Stimulated activated naive CD8-positive, alpha-beta T cell treated with anti-CD3 and anti-CD28 coated beads, Interleukin-15, Interleukin-2, amounts not matched to agents 100 U/mL and 50 U/mL, for 24 hours (primary cell): ENCODE data around the gene AUH.
"Not testable (repeated sequence)": the region's sequence is repeated elsewhere in the genome, so short reads cannot be mapped to it uniquely, and the experiment has no call there.

ENCODE experiments used
- ATAC-seq: fragments of 150-1000 bp; cut with Tn5 transposase; one replicate; pipeline ENCODE4 v1.10.0; 2021
- DNase-seq: peaks from one replicate; pipeline ENCODE4 v3.0.0; 2021

Gene AUH

GRCh38 chr9:91378695-91379127 is 17.0 kb upstream of the AUH start:
- DNase-seq = no peak
- no peak for ATAC-seq

DNA sequence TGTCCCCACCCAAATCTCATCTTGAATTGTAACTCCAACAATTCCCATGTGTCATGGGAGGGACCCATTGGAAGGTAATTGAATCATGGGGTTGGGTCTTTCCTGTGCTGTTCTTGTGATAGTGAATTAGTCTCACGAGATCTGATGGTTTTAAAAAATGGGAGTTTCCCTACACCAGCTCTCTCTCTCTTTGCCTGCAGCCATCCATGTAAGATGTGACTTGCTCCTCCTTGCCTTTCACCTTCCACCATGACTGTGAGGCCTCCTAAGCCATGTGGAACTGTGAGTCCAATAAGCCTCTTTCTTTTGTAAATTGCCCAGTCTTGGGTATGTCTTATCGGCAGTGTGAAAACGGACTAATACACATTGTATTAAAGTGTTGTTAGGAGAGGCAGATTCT is 16.3 kb upstream of the AUH start:
- not testable (repeated sequence) for DNase-seq, ATAC-seq

DNA sequence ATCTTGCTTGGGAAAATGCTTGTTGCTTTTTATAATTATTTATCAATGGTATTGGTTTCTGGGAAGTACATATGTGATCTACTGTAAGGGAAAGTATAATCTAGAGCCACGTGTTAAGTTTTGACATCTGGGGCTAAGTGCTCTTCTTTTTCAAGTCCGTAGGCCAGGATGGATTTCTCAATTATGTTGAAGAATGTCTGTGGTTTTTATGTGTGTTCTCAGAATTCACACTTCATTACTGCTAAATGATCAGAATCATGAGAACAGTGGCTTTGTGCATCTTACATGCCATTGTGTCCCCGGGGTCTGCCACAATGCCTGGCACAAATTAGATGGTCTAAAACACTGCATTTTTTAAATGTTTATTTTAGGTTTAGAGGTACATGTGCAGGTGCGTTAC is 14.5 kb upstream of the AUH start:
- DNase-seq = no peak
- no peak for ATAC-seq

- DNase-seq (no peak), ATAC-seq (no peak)
Measured at GRCh38 chr9:91374939-91375338, 13.2 kb upstream of the AUH start.

GRCh38 chr9:91371894-91372293 is 10.2 kb upstream of the AUH start:
- ATAC-seq (no peak), DNase-seq (no peak)

GRCh38 chr9:91370006-91370405 is 8.3 kb upstream of the AUH start:
- not testable (repeated sequence) for ATAC-seq, DNase-seq

- ATAC-seq (no peak), DNase-seq (no peak)
Measured at GRCh38 chr9:91364702-91365101, 3.0 kb upstream of the AUH start.

DNA sequence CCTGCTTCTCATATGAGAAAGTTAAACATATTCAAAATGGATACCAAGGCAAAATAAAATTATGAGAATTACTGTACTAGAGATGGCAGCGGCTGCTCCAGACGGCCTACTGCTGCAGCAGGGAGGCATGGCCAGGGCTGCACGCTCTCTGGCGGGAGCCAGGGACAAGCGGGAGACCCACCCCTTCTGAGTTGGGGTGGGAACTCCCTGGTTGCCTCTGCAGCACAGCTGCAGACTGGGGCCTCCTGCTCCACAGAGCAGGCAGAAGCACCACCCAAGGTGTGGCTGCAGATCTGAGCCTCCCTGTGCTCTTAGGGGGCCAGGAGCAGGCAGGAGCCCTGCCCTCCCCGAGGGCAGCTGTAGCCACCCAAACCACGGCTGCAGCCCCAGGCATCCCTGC is 2.3 kb upstream of the AUH start:
- no peak for DNase-seq
- ATAC-seq = no peak

GRCh38 chr9:91362051-91362611 is 413 bp upstream of the AUH start:
- DNase-seq = no peak
- ATAC-seq = no peak

DNA sequence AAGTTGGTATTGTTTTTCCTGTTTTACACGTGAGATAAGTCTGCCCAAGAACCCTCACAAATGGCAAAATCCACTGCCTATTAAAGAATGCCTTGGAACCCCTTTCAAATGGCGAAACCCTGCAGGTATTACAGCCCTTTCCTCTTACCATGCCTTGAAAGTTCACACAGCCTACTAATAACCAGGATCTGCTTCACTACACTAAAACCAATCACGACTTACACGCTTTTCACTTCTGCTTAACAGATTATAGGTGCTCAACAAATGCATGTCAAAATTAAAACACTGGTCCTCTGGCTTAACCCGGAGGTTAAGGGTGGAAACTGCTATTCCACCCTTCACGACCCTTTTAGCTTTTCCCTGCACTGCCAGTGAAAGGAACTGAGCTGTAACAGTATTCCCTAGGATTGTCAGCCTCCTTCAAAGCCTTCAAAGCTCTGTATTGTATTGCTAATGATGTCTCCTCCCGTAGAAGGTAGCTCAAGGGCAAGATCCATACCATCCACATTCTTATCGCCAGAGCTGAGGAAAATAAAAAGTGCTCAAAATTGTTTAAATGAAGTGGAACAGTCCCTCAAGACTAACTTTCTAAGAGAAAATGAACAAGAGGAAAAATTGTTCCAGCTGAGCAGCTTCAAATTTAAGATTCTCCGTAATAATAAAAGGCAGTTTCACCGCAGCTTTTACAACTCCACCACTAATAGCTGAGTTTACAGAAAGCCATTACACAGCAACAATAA is 997 bp downstream of the AUH start:
- no peak for ATAC-seq

GRCh38 chr9:91359734-91360470 is 1.8 kb downstream of the AUH start:
- no peak for DNase-seq
- no peak for ATAC-seq

More for the DNA sequence above, 997 bp downstream of the AUH start:
- no peak for DNase-seq

- DNase-seq (no peak), ATAC-seq (peak; percentile 41)
Measured at GRCh38 chr9:91359083-91359482, 2.6 kb downstream of the AUH start.

- DNase-seq (no peak), ATAC-seq (no peak)
Measured at GRCh38 chr9:91354881-91355280, 6.8 kb downstream of the AUH start.

DNA sequence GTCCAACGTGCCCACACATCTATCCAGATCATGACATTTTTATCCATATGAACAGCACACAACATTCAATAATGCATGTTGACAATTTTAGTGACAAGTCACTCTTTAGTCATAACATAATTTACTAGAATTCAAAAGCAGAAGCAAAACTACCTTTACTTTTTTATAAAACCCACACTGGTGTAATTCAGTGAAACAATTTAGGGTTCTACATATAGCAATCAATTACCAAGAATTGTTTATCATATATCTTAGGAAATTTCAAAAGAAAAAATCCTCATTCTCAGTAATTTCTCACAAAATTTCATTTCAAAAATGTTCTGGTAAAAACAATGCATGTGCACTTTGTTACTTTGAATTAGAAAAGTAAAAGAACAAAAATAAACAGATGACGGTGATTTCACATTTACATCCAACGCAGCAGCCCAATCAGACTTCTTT is 12.6 kb downstream of the AUH start:
- DNase-seq = no peak
- ATAC-seq = no peak

- ATAC-seq (no peak), DNase-seq (no peak)
Measured at GRCh38 chr9:91348191-91348807, 13.4 kb downstream of the AUH start.

DNA sequence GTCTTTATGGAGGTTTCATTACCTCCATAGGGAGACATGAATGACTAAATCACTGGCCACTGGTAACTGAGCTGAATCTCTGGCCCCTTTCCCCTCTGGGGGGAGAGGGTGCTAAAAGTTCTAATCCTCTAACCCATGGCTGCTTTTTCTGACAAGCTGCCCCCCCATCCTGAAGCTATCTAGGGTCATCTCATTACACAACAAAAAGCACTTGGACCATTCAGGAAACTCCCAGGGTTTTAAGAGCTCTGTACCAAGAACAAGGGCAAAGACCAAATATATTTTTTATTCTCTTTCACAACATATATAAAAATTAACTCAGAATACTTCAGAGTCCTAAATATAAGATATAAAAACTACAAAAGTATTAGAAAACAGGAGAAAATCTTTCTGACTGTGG is 14.3 kb downstream of the AUH start:
- DNase-seq (no peak), ATAC-seq (no peak)

DNA sequence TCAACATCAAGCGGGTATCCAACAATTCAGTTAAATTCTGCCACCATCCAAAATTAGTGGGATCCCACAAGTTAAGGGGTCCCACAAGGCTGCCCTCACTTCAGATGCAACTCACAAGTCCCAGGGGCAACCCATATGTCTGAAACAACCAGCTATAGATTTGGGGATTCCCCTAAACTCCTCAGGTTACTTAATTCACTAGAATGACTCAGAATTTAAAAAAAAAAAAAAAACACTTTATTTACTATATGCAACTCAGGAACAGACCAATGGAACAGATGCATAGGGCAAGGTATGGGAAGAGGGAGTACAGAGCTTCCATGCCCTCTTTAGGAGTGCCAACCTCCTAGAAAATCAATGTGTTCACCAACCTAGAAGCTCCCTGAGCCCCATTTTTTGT is 15.1 kb downstream of the AUH start:
- DNase-seq (no peak), ATAC-seq (peak; percentile 84)

DNA sequence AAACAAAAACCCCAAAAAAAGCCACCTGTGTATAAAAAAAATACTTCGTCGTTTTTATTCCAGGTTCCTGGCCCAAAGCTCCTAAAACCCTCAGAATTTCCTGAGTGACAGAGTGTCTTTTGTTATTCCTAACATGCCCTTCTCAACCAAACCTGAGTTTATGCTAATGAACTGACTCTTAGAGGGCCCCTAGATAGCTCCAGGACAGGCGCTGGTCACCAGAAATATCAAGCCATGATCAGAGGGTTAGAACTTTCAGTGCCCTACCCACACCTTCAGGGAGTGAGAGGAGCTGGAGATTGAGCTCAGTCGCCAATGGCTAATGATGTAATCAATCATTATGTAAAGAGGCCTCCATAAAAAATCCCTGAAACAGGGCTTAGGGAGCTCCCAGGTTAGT is 15.7 kb downstream of the AUH start:
- no peak for DNase-seq
- ATAC-seq = no peak

GRCh38 chr9:91342575-91342974 is 19.1 kb downstream of the AUH start:
- no peak for DNase-seq
- ATAC-seq = no peak

DNA sequence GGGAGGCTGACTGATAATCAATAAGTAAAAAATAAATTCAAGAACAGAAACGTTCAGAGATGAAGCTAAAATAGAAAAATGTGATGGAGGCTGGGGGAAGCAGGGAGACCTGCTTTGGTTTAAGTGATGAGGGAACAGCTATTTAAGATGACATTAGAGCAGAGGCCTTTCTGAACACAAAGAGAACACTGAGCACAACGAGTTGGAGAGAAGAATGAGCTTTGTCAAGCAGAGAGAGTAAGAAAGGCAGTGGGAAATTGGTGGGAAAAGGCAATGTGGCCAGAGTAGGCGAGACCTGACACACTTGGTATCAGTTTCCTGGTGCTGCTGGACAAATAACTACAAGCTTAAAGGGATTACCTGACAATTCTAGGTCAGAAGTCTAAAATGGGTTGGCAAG is 20.0 kb downstream of the AUH start:
- no peak for ATAC-seq

GRCh38 chr9:91341258-91341746 is 20.4 kb downstream of the AUH start:
- DNase-seq (no peak), ATAC-seq (peak; percentile 72)

More for the DNA sequence above, 20.0 kb downstream of the AUH start:
- no peak for DNase-seq

DNA sequence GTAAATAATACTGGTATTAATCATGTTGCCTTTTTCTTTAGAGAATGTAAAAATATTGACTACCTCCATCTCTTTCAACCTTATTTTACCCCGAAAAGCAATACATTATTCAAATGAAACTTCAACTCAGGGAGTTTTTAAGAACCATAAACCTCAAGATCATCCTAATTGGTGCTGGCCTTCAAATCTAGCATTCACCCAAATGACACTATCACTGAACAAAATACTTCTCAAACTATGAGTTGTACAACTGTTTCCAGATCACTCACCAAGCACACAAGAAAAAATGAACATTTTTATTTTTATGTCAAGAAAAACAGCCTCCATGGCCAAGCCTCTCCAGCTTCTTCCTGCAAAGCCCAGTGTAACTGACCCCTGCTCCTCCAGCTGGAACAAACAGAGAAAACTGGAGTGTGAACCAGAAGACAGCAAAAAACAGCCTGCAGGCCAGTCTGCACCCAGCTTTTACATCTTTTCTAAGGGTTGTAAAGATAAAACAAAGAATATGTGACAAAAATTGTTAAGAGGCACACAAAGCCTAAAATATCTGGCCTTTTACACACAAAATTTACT is 21.2 kb downstream of the AUH start:
- ATAC-seq = no peak
- no peak for DNase-seq
